ENCODE data around the gene CNNM4.

CNNM4 gene

GRCh38 chr2:96758987-96759386 is 1.7 kb upstream of the CNNM4 start:
- DNase-seq (ENCODE audit: low spot score) = no peak

GRCh38 chr2:96759548-96759947 is 1.2 kb upstream of the CNNM4 start:
- DNase-seq (ENCODE audit: low spot score) = no peak

DNA sequence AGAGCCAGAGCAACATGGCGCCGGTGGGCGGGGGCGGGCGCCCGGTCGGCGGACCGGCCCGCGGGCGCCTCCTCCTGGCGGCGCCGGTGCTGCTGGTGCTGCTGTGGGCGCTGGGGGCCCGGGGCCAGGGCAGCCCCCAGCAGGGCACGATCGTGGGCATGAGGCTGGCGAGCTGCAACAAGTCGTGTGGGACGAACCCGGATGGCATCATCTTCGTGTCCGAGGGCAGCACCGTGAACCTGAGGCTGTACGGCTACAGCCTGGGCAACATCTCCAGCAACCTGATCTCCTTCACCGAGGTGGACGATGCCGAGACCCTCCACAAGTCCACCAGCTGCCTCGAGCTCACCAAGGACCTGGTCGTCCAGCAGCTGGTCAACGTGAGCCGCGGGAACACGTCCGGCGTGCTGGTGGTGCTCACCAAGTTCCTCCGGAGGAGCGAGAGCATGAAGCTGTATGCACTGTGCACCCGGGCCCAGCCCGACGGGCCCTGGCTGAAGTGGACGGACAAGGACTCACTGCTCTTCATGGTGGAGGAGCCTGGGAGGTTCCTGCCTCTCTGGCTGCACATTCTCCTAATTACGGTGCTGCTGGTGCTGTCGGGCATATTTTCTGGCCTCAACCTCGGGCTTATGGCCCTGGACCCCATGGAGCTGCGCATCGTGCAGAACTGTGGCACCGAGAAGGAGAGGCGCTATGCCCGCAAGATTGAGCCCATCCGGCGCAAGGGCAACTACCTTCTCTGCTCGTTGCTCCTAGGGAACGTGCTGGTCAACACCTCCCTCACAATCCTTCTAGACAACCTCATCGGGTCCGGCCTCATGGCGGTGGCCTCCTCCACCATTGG is 507 bp downstream of the CNNM4 start:
- no peak for DNase-seq (ENCODE audit: low spot score)

- DNase-seq (ENCODE audit: low spot score) = no peak
Measured at GRCh38 chr2:96762529-96763311, 2.0 kb downstream of the CNNM4 start.

DNA sequence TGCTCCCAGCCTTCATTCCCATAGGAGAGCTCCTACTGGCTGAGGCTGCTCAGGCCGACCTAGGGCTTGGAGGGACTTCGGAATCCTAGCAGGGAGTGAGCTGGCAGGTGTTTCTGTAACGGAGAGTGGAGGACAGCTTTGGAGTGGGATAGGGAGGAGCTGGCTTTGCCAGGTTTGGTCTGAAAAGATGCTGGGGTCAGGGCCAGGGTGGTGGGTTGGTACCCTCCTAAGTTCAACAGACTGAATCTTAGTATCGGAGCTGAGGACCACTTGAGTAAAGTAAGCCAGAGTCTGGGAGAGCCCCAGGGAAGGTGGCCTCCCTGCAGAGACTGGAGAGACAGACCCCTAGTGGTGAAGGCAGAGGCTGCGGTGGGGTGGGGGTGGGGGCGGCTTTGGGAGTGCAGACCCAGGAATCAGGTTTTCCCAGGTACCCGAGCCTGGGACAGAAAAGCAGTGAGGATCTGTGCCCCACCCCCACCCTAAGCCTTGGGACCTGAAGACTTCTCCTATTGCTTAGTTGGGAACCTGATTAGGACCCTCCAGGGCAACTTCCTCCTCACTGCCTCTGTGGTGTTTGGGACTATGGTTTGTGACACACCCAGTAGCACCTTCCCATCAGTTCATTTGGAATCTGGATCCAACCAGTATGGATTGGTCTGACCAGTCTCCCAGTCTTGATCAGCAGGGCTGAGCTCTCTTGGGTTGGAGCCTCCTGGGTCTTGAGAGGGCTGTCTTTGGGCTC is 3.0 kb downstream of the CNNM4 start:
- no peak for DNase-seq (ENCODE audit: low spot score)

GRCh38 chr2:96764253-96764637 is 3.5 kb downstream of the CNNM4 start:
- no peak for DNase-seq (ENCODE audit: low spot score)

GRCh38 chr2:96767135-96767871 is 6.6 kb downstream of the CNNM4 start:
- DNase-seq (ENCODE audit: low spot score) = no peak

DNA sequence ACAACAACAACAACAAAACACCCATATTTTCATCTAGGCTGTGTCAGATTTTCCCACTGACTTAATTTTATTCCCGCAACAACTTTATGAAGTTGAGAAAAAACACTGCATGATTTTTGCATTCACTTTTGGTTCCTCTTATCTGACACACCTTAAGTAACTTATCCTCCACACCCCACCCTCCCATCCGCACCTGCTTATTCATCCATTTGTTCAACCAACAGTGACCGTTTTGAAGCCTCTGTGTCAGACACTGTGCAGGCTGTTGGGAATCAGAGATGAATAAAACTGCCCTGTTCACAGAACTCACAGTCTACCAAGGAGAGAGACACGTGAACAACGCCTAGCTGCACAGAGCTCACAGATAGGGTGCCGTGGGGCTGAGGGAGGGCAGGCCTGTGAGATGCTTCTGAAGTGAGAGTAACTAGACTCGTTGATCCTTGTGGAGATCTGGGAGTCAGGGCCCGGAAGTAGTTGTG is 7.4 kb downstream of the CNNM4 start:
- DNase-seq (ENCODE audit: low spot score) = no peak

- DNase-seq (ENCODE audit: low spot score) = no peak
Measured at GRCh38 chr2:96769814-96770213, 9.1 kb downstream of the CNNM4 start.

- DNase-seq (ENCODE audit: low spot score) = no peak
Measured at GRCh38 chr2:96770442-96771202, 9.9 kb downstream of the CNNM4 start.

GRCh38 chr2:96771796-96772618 is 11.3 kb downstream of the CNNM4 start:
- no peak for DNase-seq (ENCODE audit: low spot score)

DNA sequence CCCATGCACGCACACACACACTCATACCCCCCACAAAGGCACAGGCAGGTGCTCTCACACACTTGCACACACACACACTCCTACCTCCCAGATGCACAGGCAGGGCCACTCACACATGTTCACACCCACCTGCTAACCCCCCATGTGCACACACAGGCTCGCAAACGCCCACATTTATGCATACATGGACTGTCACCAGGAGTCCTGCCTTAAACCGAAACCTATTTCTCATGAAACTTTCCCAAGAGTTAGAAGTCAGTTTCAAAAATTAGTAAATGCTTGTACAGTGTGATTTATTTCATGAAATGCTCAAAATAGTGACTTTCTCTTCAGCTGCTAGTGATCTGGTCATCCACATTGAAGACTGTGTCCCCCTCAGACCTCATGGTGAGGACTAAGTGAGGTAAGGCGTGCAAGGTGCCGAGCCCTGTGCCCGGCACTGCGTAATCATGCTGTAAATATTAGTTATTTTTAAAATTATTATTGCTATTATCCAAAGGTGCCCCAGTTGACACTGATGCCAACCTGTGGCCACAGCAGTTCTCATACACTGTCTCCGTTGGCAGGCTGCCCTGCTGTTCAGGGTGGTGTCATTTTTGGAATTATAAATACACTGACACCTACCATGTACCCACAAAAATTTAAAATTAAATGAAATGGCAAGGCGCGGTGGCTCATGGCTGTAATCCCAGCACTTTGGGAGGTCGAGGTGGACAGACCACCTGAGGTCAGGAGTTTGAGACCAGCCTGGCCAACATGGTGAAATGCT is 12.4 kb downstream of the CNNM4 start:
- no peak for DNase-seq (ENCODE audit: low spot score)

DNA sequence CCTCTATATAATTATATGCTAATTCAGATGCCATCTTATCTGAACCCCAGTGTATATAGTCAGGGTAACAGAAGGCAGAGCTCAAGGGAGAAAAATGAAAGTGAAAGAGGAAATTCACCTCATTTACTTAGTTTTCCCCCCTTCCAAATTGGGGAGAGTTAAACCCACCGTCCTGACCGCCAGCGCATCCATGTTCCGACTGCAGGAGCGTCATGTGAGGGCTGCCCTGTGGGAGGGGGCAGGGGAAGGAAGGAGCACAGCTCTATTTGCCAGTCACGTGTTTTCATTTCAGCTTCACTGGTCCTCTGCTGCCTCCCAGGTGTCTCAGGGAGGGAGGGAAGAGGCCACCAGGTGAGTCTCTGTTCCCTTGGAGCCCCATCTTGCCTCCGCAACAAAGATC is 13.2 kb downstream of the CNNM4 start:
- no peak for DNase-seq (ENCODE audit: low spot score)

DNA sequence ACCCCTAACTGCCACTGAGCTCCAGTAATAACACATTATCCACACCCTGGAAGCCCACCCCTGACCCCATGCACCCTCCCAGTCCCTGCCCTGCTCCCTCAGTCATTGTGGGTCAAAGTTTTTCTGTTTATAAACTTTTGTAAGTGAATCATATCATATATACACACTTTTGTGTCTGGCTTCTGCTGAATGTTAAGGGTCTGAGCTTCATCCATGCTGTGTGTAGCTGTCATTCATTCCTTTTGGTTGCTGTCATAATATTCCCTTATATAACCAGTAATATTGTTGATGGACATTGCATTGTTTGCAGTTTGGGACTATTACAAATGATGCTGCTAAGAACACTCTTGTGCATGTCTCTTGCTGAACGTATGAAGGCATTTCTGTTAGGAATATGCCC is 14.5 kb downstream of the CNNM4 start:
- DNase-seq (ENCODE audit: low spot score) = no peak

DNA sequence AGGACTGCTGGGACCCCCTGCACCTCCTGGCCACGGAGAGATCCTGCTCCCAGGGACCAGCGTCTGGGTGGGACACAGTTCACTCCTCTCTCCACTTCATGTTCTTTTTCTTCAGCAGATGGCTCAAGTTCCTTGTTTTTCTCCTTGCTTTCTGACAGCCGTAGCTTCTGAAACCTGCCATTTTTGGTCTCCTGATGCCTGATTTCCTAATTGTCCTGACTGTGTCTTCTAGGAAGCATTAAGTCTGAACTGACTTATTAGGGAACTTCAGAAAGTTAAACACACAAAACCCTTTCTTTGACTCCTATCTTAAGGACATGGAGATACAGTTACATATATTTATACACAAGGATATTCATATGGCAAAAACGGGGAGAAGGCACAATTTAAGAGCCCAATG is 22.7 kb downstream of the CNNM4 start:
- no peak for DNase-seq (ENCODE audit: low spot score)

- no peak for DNase-seq (ENCODE audit: low spot score)
Measured at GRCh38 chr2:96787411-96787810, 26.7 kb downstream of the CNNM4 start.

DNA sequence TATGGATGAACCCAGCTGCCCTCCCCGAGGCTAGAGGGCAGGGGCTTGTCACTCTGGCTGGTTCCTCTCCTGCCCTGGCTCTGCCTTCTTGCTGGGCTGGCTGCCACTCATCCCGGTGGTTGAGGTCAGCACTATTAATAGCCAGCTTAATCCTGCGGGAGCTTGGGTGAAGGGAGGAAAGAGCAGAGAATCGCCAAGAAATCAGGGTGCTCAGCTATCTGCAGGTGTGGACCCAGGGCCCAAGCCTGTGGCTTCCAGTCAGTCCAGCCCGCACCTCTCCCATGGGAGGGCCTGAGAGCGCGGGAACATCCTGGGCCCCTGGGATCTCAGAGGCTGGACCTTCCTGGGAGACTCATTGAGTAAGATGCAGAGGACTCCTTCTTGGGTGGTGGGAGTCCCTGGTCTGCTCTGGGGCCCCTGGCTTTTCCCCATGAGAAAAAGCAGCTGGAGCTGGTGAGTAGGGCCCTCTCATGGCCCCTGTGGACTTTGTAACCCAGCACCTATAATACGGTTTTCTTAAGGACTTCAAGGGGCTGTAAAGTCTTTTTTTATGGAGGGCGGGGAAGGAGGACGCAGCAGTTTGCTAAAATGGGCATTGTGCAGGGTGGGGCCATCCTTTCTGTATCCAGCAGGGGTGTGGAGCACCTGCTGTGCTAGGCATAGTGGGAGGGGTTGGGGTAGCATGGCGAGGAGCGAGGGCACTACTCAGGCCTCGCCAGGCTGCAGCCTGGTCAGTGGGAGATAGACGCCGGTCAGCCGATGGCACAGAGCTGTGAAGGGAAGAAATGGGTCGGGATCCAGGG is 27.9 kb downstream of the CNNM4 start:
- no peak for DNase-seq (ENCODE audit: low spot score)

GRCh38 chr2:96789245-96789617 is 28.5 kb downstream of the CNNM4 start:
- no peak for DNase-seq (ENCODE audit: low spot score)
